Suprapubic skin (tissue), 4 donors: ENCODE measurements around the gene MORN5. TPM values are rescaled to one million over a fixed set of nuclear protein-coding genes. Genes with fewer than 3 reads are reported as not detected.

Experiments used
- DNase-seq, 2 donors: peaks; one replicate each; pipeline ENCODE4 v3.0.0-alpha.2; 2019; ENCODE audit warnings: low spot score in 2 of 2
- H3K27ac ChIP-seq: fragments of 200-600 bp; sonication (generic); one replicate; pipeline ENCODE4 v1.5.1; 2019
- H3K27me3 ChIP-seq: fragments of 200-600 bp; sonication (generic); one replicate; pipeline ENCODE4 v1.5.1; 2019
- H3K36me3 ChIP-seq: fragments of 200-600 bp; sonication (generic); one replicate; pipeline ENCODE4 v1.5.1; 2019
- H3K4me1 ChIP-seq: fragments of 200-600 bp; sonication (generic); one replicate; pipeline ENCODE4 v1.5.1; 2019
- H3K4me3 ChIP-seq: fragments of 200-600 bp; sonication (generic); one replicate; pipeline ENCODE4 v1.5.1; 2019; ENCODE audit warnings: mild to moderate bottlenecking
- H3K9me3 ChIP-seq: fragments of 200-600 bp; sonication (generic); one replicate; pipeline ENCODE4 v1.5.1; 2019
- EP300 ChIP-seq: sonication (generic); formaldehyde crosslinking; IDR thresholded peaks from one replicate; pipeline ENCODE4 v1.6.1; 2017; ENCODE audit warnings: antibody characterized with exemption
- POLR2A ChIP-seq, 2 donors: fragments of 450-650 bp; IDR thresholded peaks; one replicate each; pipeline ENCODE4 v1.6.1; 2017; ENCODE audit warnings: antibody characterized with exemption in 2 of 2, mild to moderate bottlenecking in 2 of 2, moderate library complexity in 2 of 2
- POLR2AphosphoS5 ChIP-seq, 3 donors: sonication (generic); formaldehyde crosslinking; IDR thresholded peaks; one replicate each; pipeline ENCODE4 v1.6.1; 2017; ENCODE audit warnings: antibody characterized with exemption in 3 of 3
- WGBS: methylation state at CpG from one replicate; pipeline ENCODE4 v1.1.5; 2018; 5-methylcytosine and 5-hydroxymethylcytosine counted together
- total RNA-seq, 4 donors: library from RNA; depleted of rRNA; stranded (reverse); fragments of >200 nt; gene quantifications; one replicate each; pipeline ENCODE4 v1.1.0, GENCODE V29; 2016
- TF ChIP-seq, protein P1 (sequence below), 2 donors: fragments of 200-600 bp in 1 of 2; fragments of 450-650 bp in 1 of 2; sonication (generic) in 1 of 2; IDR thresholded peaks; one replicate each; pipeline ENCODE4 v1.5.1; 2016 to 2019; ENCODE audit warnings: antibody characterized with exemption in 2 of 2, mild to moderate bottlenecking in 1 of 2, moderate library complexity in 1 of 2

The MORN5 gene
- total RNA-seq, 4 donors from 2014 or later = not detected

DNA sequence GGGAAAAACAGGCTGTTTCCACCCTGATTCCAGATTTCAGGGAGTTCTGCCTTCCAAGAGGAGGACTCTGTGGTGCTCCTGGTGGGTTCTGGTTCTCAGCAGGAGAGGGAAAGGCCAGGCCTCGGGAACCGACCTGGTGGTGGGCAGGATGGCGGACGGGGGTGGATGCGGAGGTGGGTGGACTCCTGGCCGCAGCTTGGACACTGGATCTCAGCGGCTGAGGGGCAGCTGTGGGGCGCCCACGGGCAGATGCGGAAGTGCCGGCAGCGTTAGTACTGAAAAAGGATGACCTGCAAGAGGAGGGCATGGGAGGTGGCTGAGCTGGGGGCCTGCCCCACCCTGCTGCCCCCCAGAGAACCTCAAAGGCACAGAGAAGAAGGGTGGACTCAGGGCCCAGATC is 44.8 kb downstream of the MORN5 start:
- WGBS = 88% methylated on average over 12 of the region's 12 CpGs

DNA sequence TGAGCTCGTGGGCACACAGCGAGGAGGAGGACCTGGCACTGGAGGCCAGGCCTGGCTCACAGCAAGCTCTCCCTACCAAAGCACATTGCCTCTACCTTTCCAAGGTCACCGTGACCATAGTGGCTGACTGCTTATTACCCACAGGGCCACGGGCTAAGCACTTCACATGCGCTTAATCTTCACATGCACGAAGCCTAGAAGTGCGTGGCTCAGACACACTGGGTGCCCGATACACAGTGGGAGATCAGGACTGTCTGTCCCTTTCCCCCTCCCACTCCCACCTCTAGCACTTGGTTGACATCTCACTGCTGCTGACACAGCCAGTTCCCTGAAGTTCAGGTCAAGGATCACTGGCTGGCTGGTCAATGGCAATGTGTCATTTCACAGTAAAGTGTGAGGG is 45.5 kb downstream of the MORN5 start:
- Histone ChIP-seq H3K36me3 (no peaks in the 10 kb centered on the region), H3K4me3 (no peak overlapping the region), H3K27ac (no peak overlapping the region), H3K9me3 (no peaks in the 10 kb centered on the region), H3K4me1 (no peaks in the 10 kb centered on the region), H3K27me3 (peaks cover 17% of the 10 kb centered on the region)
- 80% methylated on average over 8 of the region's 8 CpGs for WGBS
- DNase-seq = no peak
- TF ChIP-seq EP300 = no peak
- TF ChIP-seq POLR2A (IDR thresholded peaks at IDR 0.05) = no peak
- TF ChIP-seq, protein P1, sequence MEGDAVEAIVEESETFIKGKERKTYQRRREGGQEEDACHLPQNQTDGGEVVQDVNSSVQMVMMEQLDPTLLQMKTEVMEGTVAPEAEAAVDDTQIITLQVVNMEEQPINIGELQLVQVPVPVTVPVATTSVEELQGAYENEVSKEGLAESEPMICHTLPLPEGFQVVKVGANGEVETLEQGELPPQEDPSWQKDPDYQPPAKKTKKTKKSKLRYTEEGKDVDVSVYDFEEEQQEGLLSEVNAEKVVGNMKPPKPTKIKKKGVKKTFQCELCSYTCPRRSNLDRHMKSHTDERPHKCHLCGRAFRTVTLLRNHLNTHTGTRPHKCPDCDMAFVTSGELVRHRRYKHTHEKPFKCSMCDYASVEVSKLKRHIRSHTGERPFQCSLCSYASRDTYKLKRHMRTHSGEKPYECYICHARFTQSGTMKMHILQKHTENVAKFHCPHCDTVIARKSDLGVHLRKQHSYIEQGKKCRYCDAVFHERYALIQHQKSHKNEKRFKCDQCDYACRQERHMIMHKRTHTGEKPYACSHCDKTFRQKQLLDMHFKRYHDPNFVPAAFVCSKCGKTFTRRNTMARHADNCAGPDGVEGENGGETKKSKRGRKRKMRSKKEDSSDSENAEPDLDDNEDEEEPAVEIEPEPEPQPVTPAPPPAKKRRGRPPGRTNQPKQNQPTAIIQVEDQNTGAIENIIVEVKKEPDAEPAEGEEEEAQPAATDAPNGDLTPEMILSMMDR (IDR thresholded peaks at IDR 0.05) = no peak
- no peak for TF ChIP-seq POLR2AphosphoS5 (IDR thresholded peaks at IDR 0.05)

More for the DNA sequence above, 44.8 kb downstream of the MORN5 start:
- DNase-seq = no peak
- no peaks in the 10 kb centered on the region for H3K36me3 ChIP-seq
- no peaks in the 10 kb centered on the region for H3K4me1 ChIP-seq
- H3K27ac ChIP-seq = no peak overlapping the region
- H3K4me3 ChIP-seq = no peak overlapping the region
- TF ChIP-seq EP300 = no peak
- no peak for TF ChIP-seq POLR2AphosphoS5 (IDR thresholded peaks at IDR 0.05)
- TF ChIP-seq POLR2A (IDR thresholded peaks at IDR 0.05) = no peak
- H3K27me3 ChIP-seq = peaks cover 13% of the 10 kb centered on the region
- H3K9me3 ChIP-seq = no peaks in the 10 kb centered on the region

DNA sequence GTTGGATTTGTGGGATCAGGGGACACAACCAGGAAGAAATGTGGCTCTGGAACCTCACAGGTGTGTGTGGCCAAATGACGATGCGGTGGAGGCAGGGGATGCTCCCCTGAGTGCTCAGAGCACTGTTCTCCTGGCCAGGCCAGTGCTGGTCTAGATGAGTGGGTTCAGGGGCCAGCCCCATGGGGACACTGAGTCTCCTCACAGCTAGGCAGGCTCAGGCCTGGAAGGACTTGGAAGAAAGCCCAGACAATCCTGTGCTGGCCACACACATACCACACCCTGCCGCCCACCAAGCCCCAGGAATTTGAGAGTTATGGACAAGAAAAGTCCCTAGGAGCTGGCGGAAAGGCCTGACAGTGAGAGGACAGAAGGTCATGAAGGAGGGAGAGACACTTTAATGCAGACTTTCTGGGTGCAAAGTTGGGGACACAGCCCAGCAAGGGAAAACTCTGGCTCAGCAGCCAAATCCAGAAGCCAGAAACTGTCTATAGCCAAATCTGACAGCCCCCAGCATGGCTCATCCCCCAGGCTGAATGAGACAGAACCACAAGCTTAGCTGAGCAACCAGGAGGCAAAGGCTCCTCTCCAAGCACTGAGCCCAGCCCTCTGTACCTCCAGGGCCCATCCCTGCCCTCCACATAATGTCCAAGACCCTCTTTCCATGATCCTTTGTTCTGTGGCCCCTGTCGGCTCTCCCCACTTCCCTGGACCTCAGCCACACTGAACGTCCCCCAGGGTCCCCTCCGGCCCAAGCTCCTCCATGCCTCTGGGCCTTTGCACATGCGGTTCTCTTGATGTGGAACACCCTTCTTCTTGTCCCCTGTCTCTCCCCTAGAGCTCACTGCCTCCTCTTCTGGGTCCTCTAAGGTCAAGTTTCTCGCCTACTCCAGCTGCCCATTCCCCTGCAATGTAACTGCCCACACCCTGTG is 46.7 kb downstream of the MORN5 start:
- TF ChIP-seq POLR2A (IDR thresholded peaks at IDR 0.05) (no peak), EP300 (no peak), POLR2AphosphoS5 (IDR thresholded peaks at IDR 0.05) (no peak)
- TF ChIP-seq, protein P1 (IDR thresholded peaks at IDR 0.05) = no peak
- Histone ChIP-seq H3K9me3 (no peaks in the 10 kb centered on the region), H3K27me3 (peaks cover 29% of the 10 kb centered on the region), H3K27ac (no peak overlapping the region), H3K36me3 (no peaks in the 10 kb centered on the region), H3K4me3 (no peak overlapping the region), H3K4me1 (no peaks in the 10 kb centered on the region)
- WGBS = 86% methylated on average over 9 of the region's 9 CpGs
- no peak for DNase-seq

DNA sequence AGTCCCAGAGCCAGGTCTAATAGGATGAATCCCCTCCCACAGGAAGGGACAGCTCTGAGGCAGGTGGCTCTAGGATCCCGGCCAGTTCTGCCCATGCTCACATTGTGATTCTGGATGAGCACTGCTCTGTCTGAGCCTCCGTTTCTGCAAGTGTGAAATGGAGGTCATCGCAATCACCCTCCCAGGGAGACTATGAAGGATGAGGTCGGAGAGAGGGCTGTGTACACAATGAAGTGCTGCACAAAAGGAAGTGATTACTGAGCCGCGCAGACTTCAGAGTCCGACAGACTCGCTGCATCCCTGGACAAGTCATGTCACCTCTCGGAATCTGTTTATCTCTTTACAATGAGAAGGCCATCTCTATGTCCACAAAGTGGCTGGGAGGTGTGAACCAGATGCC is 47.4 kb downstream of the MORN5 start:
- H3K27ac ChIP-seq = no peak overlapping the region
- TF ChIP-seq EP300 = no peak
- TF ChIP-seq POLR2A (IDR thresholded peaks at IDR 0.05) = no peak
- TF ChIP-seq, protein P1 (IDR thresholded peaks at IDR 0.05) = no peak
- H3K4me1 ChIP-seq = no peaks in the 10 kb centered on the region
- no peaks in the 10 kb centered on the region for H3K36me3 ChIP-seq
- no peaks in the 10 kb centered on the region for H3K9me3 ChIP-seq
- WGBS = 80% methylated on average over 9 of the region's 9 CpGs
- H3K4me3 ChIP-seq = no peak overlapping the region
- H3K27me3 ChIP-seq = peaks cover 36% of the 10 kb centered on the region
- DNase-seq = no peak

DNA sequence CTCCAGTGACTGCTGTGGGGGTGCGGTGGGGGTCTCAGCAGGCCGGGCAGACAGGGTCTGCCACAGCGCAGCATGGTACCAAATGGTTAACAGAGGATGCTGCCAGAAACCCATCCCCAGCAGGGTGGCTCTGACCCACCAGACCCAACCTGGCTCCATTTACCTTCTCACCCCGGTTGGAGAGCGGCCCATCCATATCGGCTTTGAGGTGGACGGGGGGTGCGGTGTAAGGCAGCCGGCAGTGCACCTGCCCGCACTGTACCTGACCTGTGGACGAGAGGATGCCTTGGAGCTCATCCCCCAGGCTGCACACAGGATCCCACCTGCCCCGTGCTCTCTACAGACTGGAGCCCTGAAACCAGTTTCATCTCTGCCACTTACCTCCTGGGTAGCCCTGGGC is 49.7 kb downstream of the MORN5 start:
- Histone ChIP-seq H3K27me3 (peaks cover 58% of the 10 kb centered on the region), H3K36me3 (no peaks in the 10 kb centered on the region), H3K27ac (no peak overlapping the region), H3K4me1 (peaks cover 14% of the 10 kb centered on the region), H3K9me3 (no peaks in the 10 kb centered on the region), H3K4me3 (no peak overlapping the region)
- WGBS = 85% methylated on average over 5 of the region's 12 CpGs
- DNase-seq = no peak
- no peak for TF ChIP-seq POLR2AphosphoS5 (IDR thresholded peaks at IDR 0.05)
- TF ChIP-seq POLR2A (IDR thresholded peaks at IDR 0.05) = no peak
- no peak for TF ChIP-seq EP300
- TF ChIP-seq, protein P1 (IDR thresholded peaks at IDR 0.05) = no peak
